ENCODE measurements around the gene PAPOLB. TPM values are rescaled to one million over a fixed set of nuclear protein-coding genes. Genes with fewer than 3 reads are reported as not detected.

PAPOLB gene
- total RNA-seq, 4 donors from 2014 or later: 0.12 to 1.4 (median 0.31) TPM

DNA sequence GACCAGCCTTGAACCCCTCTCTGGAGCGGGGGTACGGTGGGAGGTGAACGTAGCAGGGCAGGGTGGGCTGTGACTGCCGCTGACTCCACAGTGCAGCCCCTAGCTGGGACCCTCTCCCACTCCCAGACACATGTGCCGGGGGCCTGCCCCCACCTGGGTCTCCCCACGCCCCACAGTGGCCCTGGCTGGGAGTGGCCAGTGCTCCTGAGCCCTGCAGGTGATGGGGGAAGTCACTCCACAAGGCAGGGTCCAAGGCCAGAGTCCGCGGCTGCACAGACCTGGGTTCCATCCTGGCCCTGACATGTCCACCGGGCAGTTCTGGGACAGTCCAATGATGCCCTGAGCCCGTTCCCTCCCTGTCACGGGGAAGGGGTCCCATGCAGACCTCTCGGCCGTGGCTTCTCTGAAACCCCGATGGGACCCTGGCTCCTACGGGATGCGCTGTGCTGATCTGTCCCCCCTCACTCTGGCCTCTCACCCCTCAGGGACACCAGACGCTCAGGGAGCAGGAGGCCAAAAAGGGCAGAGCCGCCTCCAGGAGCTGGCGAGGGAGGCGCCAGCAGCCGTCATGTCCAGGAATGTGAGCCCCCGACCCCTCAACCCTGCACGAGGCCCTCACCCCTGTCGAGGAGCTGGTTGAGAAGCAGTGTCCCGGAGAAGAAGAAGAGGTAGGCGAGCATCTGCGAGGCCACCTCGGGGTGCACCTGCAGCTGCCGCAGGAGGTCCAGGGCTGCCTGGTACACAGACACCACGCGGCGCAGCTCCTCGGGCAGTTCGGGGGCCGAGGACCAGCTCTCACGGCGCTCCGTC, 46.0 kb downstream of the PAPOLB start:
- ATAC-seq (ENCODE audit: low FRiP score): no peak
- no peak for TF ChIP-seq CTCF (IDR thresholded peaks at IDR 0.05)
- DNase-seq (ENCODE audit: low spot score): no peak

DNA sequence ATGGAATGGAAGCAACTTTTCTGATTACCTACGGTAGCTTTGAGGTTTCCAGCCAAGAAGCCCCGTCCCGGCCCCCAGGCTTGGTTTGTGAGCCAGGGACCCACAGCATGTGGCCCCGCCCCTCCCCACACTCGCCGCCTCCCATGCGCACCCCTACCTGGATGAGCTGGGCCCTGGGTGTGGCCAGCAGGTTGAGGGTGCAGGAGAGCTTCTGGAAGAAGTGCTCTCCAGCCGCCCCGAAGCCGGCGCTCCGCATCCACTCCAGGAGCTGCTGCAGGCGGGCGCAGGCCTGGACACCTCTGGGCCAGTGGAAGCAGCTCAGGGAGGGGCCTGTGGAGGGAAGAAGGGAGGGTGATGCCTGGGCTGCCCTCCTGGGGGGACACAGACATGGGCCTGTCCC, 46.7 kb downstream of the PAPOLB start:
- ATAC-seq (ENCODE audit: low FRiP score) (no peak), DNase-seq (ENCODE audit: low spot score) (no peak)
- no peak for TF ChIP-seq CTCF (IDR thresholded peaks at IDR 0.05)

DNA sequence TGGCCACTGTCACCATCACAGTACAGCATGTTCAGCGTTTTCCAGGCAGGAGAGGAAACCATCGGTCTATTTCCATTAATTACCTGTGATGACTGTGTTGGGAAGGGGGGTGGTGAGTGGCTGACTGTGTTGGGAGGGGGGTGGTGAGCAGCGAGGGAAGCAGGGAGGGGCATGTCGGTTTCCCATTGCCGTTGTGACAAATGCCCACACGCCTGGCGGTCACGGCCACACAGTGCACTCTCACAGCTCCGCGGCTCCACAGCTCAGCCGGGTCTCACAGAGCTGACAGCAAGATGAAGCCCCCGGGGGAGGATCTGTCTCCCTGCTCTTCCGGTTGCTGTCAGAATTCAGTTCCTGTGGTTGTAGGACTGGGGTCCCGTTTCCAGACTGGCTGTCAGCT, 47.4 kb downstream of the PAPOLB start:
- DNase-seq (ENCODE audit: low spot score) (no peak), ATAC-seq (ENCODE audit: low FRiP score) (no peak)
- TF ChIP-seq CTCF (IDR thresholded peaks at IDR 0.05): no peak

DNA sequence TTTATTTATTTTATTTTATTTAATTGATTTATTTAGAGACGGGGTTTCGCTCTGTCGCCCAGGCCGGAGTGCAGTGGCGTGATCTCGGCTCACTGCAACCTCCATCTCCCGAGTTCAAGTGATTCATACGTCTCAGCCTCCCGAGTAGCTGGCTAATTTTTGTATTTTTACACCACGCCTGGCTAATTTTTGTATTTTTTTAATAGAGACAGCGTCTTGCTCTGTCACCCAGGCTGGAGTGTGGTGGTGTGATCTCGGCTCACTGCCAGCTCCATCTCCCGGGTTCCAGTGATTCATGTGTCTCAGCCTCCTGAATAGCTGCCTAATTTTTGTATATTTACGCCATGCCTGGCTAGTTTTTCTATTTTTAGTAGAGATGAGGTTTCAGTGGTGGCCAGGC, 52.2 kb downstream of the PAPOLB start:
- TF ChIP-seq CTCF (IDR thresholded peaks at IDR 0.05): no peak
- no peak for ATAC-seq (ENCODE audit: low FRiP score)
- no peak for DNase-seq (ENCODE audit: low spot score)

DNA sequence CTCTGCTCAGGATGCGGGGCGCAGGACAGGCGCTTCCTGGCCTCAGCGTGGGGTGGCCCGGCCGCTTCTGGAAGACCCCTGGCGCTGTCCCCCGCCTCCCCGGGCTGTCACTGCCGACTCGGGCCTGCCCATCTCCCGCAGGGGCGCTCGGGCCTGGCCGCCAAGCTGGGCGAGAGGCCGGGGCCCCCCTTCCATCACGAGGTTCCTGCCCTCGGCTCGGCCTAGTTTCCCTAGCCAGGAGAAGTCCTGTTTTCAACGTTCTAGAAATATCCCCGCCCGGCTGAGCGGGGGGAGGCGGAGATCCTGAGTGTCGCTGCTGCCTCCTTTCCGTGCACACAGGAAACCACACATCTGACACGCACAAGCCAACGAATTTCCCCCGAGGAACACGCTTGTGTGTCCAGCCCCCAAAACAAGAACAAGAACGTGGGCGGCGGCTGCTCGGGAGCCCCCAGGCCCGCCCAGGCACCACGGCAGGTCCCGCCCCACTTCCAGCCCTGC, 52.7 kb downstream of the PAPOLB start:
- no peak for TF ChIP-seq CTCF (IDR thresholded peaks at IDR 0.05)
- no peak for DNase-seq (ENCODE audit: low spot score)
- ATAC-seq (ENCODE audit: low FRiP score): no peak

DNA sequence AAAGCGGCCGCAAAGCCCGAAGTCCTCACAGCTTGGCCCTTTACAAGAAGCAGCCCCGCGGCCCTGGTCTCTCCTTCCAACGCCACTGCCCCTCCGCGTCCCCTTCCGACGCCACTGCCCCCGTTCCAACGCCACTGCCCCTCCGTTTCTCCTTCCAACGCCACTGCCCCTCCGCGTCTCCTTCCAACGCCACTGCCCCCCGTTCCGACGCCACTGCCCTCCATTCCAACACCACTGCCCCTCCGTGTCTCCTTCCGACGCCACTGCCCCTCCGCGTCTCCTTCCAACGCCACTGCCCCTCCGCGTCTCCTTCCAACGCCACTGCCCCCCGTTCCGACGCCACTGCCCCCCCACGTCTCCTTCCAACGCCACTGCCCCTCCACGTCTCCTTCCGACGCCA, 53.3 kb downstream of the PAPOLB start:
- no peak for DNase-seq (ENCODE audit: low spot score)
- no peak for ATAC-seq (ENCODE audit: low FRiP score)
- TF ChIP-seq CTCF (IDR thresholded peaks at IDR 0.05): no peak

DNA sequence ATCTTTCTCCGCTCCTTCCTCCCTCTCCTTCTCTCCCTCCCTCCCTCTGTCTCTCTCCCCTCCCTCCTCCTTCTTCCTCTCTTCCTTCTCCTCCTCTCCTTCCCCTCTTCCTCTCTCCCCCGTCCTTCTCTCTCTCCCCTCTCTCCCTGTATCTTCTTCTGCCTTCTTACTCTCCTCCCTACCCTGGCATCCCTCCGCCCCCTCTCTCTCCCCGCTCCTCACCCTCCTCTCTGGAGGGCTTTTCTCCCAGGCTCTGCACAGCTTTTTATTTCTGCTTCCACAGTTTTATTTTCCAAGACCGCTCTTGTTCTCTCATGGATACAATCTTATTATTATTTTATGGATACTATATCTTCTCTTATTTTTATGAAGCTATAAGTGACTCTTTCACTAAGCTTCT, 53.8 kb downstream of the PAPOLB start:
- ATAC-seq (ENCODE audit: low FRiP score) (no peak), DNase-seq (ENCODE audit: low spot score) (no peak)
- TF ChIP-seq CTCF (IDR thresholded peaks at IDR 0.05): no peak

All from omental fat pad (tissue), 4 donors.